Stomach (tissue), 9 donors: ENCODE data around the gene MEG3. TPM values are rescaled to one million over a fixed set of nuclear protein-coding genes. Genes with fewer than 3 reads are reported as not detected.

ENCODE experiments used
- DNase-seq, 2 donors: peaks; one replicate each; pipeline versions ENCODE4 v3.0.0 to v3.0.0-alpha.2; 2013 to 2019
- H3K27ac ChIP-seq, 5 donors: fragments of 200-600 bp in 4 of 5; sonication (generic) in 4 of 5; one replicate each; pipeline ENCODE4 v1.5.1; 2013 to 2019; ENCODE audit warnings: mild to moderate bottlenecking in 1 of 5, moderate library complexity in 1 of 5
- H3K27me3 ChIP-seq, 3 donors: fragments of 200-600 bp; sonication (generic); one replicate each; pipeline ENCODE4 v1.5.1; 2017 to 2019; ENCODE audit warnings: mixed run types in 1 of 3
- H3K36me3 ChIP-seq, 4 donors: fragments of 200-600 bp; sonication (generic); 1 replicate in 3 of 4; 2 replicates in 1 of 4; pipeline ENCODE4 v1.5.1; 2016 to 2019
- H3K4me1 ChIP-seq, 4 donors: fragments of 200-600 bp; sonication (generic); one replicate each; pipeline ENCODE4 v1.5.1; 2016 to 2019
- H3K4me3 ChIP-seq, 4 donors: fragments of 200-600 bp; sonication (generic) in 3 of 4; one replicate each; pipeline ENCODE4 v1.5.1; 2016 to 2019; ENCODE audit warnings: mild to moderate bottlenecking in 1 of 4
- H3K9me3 ChIP-seq, 4 donors: fragments of 200-600 bp; sonication (generic); one replicate each; pipeline ENCODE4 v1.5.1; 2016 to 2019
- EP300 ChIP-seq: sonication (generic); formaldehyde crosslinking; IDR thresholded peaks from one replicate; pipeline ENCODE4 v1.6.1; 2017; ENCODE audit warnings: antibody characterized with exemption
- POLR2A ChIP-seq, 4 donors: fragments of 450-650 bp; IDR thresholded peaks; one replicate each; pipeline ENCODE4 v1.6.1; 2016; ENCODE audit warnings: antibody characterized with exemption in 4 of 4, control low read depth in 2 of 4, mild to moderate bottlenecking in 1 of 4, moderate library complexity in 1 of 4
- POLR2AphosphoS5 ChIP-seq, 3 donors: sonication (generic); formaldehyde crosslinking; IDR thresholded peaks; one replicate each; pipeline ENCODE4 v1.6.1; 2016; ENCODE audit warnings: antibody characterized with exemption in 3 of 3
- WGBS, 5 donors: extraction: QIAGEN DNeasy Blood & Tissue Kit in 3 of 5; methylation state at CpG; one replicate each; pipeline versions ENCODE4 v1.1.5 to v1.1.7; 2013 to 2018; 5-methylcytosine and 5-hydroxymethylcytosine counted together
- intact Hi-C: fragments of 100-400 bp; cut with DNase I; formaldehyde crosslinking; loops from one replicate; pipeline ENCODE4 v1.15.1; 2023; ENCODE audit warnings: low total_unique reads
- polyA plus RNA-seq, 3 donors: library from polyadenylated mRNA; stranded (reverse); fragments of 200-250 nt; gene quantifications; one replicate each; pipeline ENCODE4 v1.2.3, GENCODE V29; 2013
- total RNA-seq, 5 donors: library from RNA; depleted of rRNA; stranded (reverse); fragments of >200 nt; gene quantifications; one replicate each; pipeline versions ENCODE4 v1.1.0 to v1.2.3, GENCODE V29; 2014 to 2016
- TF ChIP-seq, protein P1 (sequence below), 7 experiments: fragments of 450-650 bp in 4 of 7; fragments of 200-600 bp in 3 of 7; sonication (generic) in 3 of 7; IDR thresholded peaks; one replicate each; pipeline ENCODE4 v1.5.1; 2016 to 2019; ENCODE audit warnings: antibody characterized with exemption in 7 of 7, control low read depth in 2 of 7, mild to moderate bottlenecking in 1 of 7
- donor health status: healthy with polysubstance abuse.
- donor health status: Bipolar disorder and iron deficiency.
- donor health status: healthy.

Gene MEG3
- total and polyA plus RNA-seq, 8 donors, result 13.4 to 390 (median 99.2) TPM

- peaks cover 0 to 6% (median 0%) of the 10 kb centered on the region in 4 donors for H3K9me3 ChIP-seq
- peaks cover 0 to 46% (median 6%) of the 10 kb centered on the region in 3 donors for H3K27me3 ChIP-seq
- intact Hi-C loops, result no loop called here
- H3K4me1 ChIP-seq, result no peaks in the 10 kb centered on the region
- no peak for DNase-seq
- no peak for TF ChIP-seq POLR2A (IDR thresholded peaks at IDR 0.05)
- TF ChIP-seq POLR2AphosphoS5 (IDR thresholded peaks at IDR 0.05), result no peak
- TF ChIP-seq EP300, result no peak
- TF ChIP-seq, protein P1, sequence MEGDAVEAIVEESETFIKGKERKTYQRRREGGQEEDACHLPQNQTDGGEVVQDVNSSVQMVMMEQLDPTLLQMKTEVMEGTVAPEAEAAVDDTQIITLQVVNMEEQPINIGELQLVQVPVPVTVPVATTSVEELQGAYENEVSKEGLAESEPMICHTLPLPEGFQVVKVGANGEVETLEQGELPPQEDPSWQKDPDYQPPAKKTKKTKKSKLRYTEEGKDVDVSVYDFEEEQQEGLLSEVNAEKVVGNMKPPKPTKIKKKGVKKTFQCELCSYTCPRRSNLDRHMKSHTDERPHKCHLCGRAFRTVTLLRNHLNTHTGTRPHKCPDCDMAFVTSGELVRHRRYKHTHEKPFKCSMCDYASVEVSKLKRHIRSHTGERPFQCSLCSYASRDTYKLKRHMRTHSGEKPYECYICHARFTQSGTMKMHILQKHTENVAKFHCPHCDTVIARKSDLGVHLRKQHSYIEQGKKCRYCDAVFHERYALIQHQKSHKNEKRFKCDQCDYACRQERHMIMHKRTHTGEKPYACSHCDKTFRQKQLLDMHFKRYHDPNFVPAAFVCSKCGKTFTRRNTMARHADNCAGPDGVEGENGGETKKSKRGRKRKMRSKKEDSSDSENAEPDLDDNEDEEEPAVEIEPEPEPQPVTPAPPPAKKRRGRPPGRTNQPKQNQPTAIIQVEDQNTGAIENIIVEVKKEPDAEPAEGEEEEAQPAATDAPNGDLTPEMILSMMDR (IDR thresholded peaks at IDR 0.05), result no peak
- no peak overlapping the region for H3K4me3 ChIP-seq
- no peak overlapping the region for H3K27ac ChIP-seq
- peaks cover 0 to 8% (median 4%) of the 10 kb centered on the region in 4 donors for H3K36me3 ChIP-seq
- 95 to 96% (median 95%) methylated on average over 38 of the region's 38 CpGs for WGBS, 5 donors
These were observed 55.5 kb downstream of the MEG3 start for GRCh38 chr14:100881211-100882025.

GRCh38 chr14:100882026-100882967, 56.4 kb downstream of the MEG3 start:
- Histone ChIP-seq H3K4me1 (no peaks in the 10 kb centered on the region), H3K4me3 (no peak overlapping the region), H3K27me3 (peaks cover 0 to 38% (median 6%) of the 10 kb centered on the region in 3 donors), H3K27ac (no peak overlapping the region), H3K36me3 (peaks cover 0 to 8% (median 4%) of the 10 kb centered on the region in 4 donors), H3K9me3 (peaks cover 0 to 6% (median 0%) of the 10 kb centered on the region in 4 donors)
- intact Hi-C loops, result no loop called here
- WGBS, 5 donors, result 91 to 95% (median 93%) methylated on average over 45 to 49 of the region's 49 CpGs
- TF ChIP-seq POLR2AphosphoS5 (IDR thresholded peaks at IDR 0.05) (no peak), POLR2A (IDR thresholded peaks at IDR 0.05) (no peak), EP300 (no peak)
- TF ChIP-seq, protein P1 (IDR thresholded peaks at IDR 0.05), result no peak
- no peak for DNase-seq

GRCh38 chr14:100882991-100883788, 57.3 kb downstream of the MEG3 start:
- Histone ChIP-seq H3K27me3 (peaks cover 0 to 29% (median 3%) of the 10 kb centered on the region in 3 donors), H3K27ac (no peak overlapping the region), H3K4me1 (peaks cover 0 to 5% (median 0%) of the 10 kb centered on the region in 4 donors), H3K4me3 (no peak overlapping the region), H3K36me3 (peaks cover 0 to 8% (median 4%) of the 10 kb centered on the region in 4 donors), H3K9me3 (peaks cover 0 to 6% (median 0%) of the 10 kb centered on the region in 4 donors)
- no peak for DNase-seq
- WGBS, 5 donors, result 94 to 96% (median 94%) methylated on average over 36 to 46 of the region's 46 CpGs
- no peak for TF ChIP-seq EP300
- no peak for TF ChIP-seq POLR2AphosphoS5 (IDR thresholded peaks at IDR 0.05)
- TF ChIP-seq, protein P1 (IDR thresholded peaks at IDR 0.05), result no peak
- TF ChIP-seq POLR2A (IDR thresholded peaks at IDR 0.05), result no peak
- intact Hi-C loops, result no loop called here
